IMR-90 (cell line): ENCODE results near the gene TNFRSF11A. TPM values are rescaled to one million over a fixed set of nuclear protein-coding genes. Genes with fewer than 3 reads are reported as not detected.

Experiments
- ATAC-seq: fragments of 200-7000 bp; cut with Tn5 transposase; 2 replicates; pipeline ENCODE4 v1.9.1; 2020; ENCODE audit warnings: low read depth, mild to moderate bottlenecking, moderate library complexity
- BruUV-seq: library from RNA; stranded (reverse); fragments of 400-500 nt; replicated peaks from 2 replicates; lab custom pipeline; 2021; lab: Mats Ljungman, UMichigan
- CTCF ChIA-PET: fragments of 300-600 bp; formaldehyde crosslinking; extraction: SDS; loops from one replicate; lab custom pipeline; 2021; ENCODE audit warnings: antibody characterized with exemption; lab: Yijun Ruan, JAX
- POLR2A ChIA-PET: fragments of 300-600 bp; sonication (Branson Sonifier 250); formaldehyde crosslinking; loops from one replicate; lab custom pipeline; 2022; ENCODE audit warnings: antibody characterized with exemption; ENCODE audit not compliant: unreplicated experiment; lab: Charles Lee
- DNase-seq: peaks from one replicate; pipeline ENCODE4 v3.0.0; 2013
- H2AFZ ChIP-seq: replicated peaks from 2 replicates; pipeline ENCODE3; 2013; ENCODE audit warnings: low read length, mild to moderate bottlenecking; ENCODE audit not compliant: poor library complexity
- H2AK5ac ChIP-seq: 2 replicates; pipeline ENCODE4 v1.6.1; 2013; ENCODE audit warnings: low read depth, low read length, inconsistent platforms
- H2AK9ac ChIP-seq: replicated peaks from 2 replicates; pipeline ENCODE3; 2013; ENCODE audit warnings: mild to moderate bottlenecking, low read depth, low read length, moderate library complexity; ENCODE audit not compliant: poor library complexity
- H2BK120ac ChIP-seq: 2 replicates; pipeline ENCODE4 v1.6.1; 2013; ENCODE audit warnings: low read depth, low read length, inconsistent platforms
- H2BK15ac ChIP-seq: 3 replicates; pipeline ENCODE4 v1.6.1; 2013; ENCODE audit warnings: low read depth, low read length, inconsistent platforms
- H2BK20ac ChIP-seq: 2 replicates; pipeline ENCODE4 v1.6.1; 2013; ENCODE audit warnings: low read depth, mild to moderate bottlenecking, inconsistent platforms, low read length, moderate library complexity
- H2BK5ac ChIP-seq: 2 replicates; pipeline ENCODE4 v1.6.1; 2013; ENCODE audit warnings: mild to moderate bottlenecking, low read depth, low read length, inconsistent platforms; ENCODE audit not compliant: poor library complexity, severe bottlenecking
- H3K14ac ChIP-seq: replicated peaks from 2 replicates; pipeline ENCODE4 v1.6.1; 2013; ENCODE audit warnings: low read depth, low read length, inconsistent platforms
- H3K18ac ChIP-seq: 2 replicates; pipeline ENCODE4 v1.6.1; 2013; ENCODE audit warnings: low read depth, low read length, control low read depth
- H3K23ac ChIP-seq: 2 replicates; pipeline ENCODE4 v1.6.1; 2013; ENCODE audit warnings: low read depth, low read length, inconsistent platforms
- H3K27ac ChIP-seq: 2 replicates; pipeline ENCODE4 v1.5.1; 2013; ENCODE audit warnings: mild to moderate bottlenecking, control low read depth, low read length; ENCODE audit not compliant: insufficient read depth
- H3K27me3 ChIP-seq: 2 replicates; pipeline ENCODE4 v1.6.1; 2013; ENCODE audit warnings: low read length; ENCODE audit not compliant: control insufficient read depth, insufficient read depth
- H3K36me3 ChIP-seq: 2 replicates; pipeline ENCODE4 v1.6.1; 2013; ENCODE audit warnings: low read length, mixed read lengths; ENCODE audit not compliant: control insufficient read depth, insufficient read depth
- H3K4ac ChIP-seq: 2 replicates; pipeline ENCODE4 v1.6.1; 2013; ENCODE audit warnings: low read depth, low read length, inconsistent platforms
- H3K4me1 ChIP-seq: 2 replicates; pipeline ENCODE4 v1.6.1; 2013; ENCODE audit warnings: low read length, mixed read lengths; ENCODE audit not compliant: control insufficient read depth, insufficient read depth
- H3K4me2 ChIP-seq: 2 replicates; pipeline ENCODE4 v1.6.1; 2013; ENCODE audit warnings: low read depth, mild to moderate bottlenecking, control low read depth, low read length, moderate library complexity
- H3K4me3 ChIP-seq: 2 replicates; pipeline ENCODE4 v1.5.1; 2013; ENCODE audit warnings: low read depth, mild to moderate bottlenecking, control low read depth, low read length, moderate library complexity; ENCODE audit not compliant: insufficient read depth
- H3K56ac ChIP-seq: 2 replicates; pipeline ENCODE4 v1.6.1; 2013; ENCODE audit warnings: low read length, inconsistent platforms; ENCODE audit not compliant: insufficient read depth; ENCODE audit errors: extremely low read depth
- H3K79me1 ChIP-seq, 2 experiments: 2 replicates each; pipeline ENCODE4 v1.6.1; 2013; ENCODE audit warnings: low read length in 2 of 2, inconsistent platforms in 1 of 2, low read depth in 1 of 2
- H3K9ac ChIP-seq: 2 replicates; pipeline ENCODE4 v1.6.1; 2013; ENCODE audit warnings: low read depth, low read length, control low read depth
- H3K9me1 ChIP-seq: 2 replicates; pipeline ENCODE4 v1.6.1; 2013; ENCODE audit warnings: low read length, inconsistent platforms; ENCODE audit not compliant: insufficient read depth
- H3K9me3 ChIP-seq: 2 replicates; pipeline ENCODE4 v1.6.1; 2013; ENCODE audit warnings: low read length; ENCODE audit not compliant: control insufficient read depth, insufficient read depth
- H4K20me1 ChIP-seq: 2 replicates; pipeline ENCODE4 v1.6.1; 2013; ENCODE audit warnings: low read length, inconsistent platforms; ENCODE audit not compliant: insufficient read depth
- H4K5ac ChIP-seq: 2 replicates; pipeline ENCODE4 v1.6.1; 2013; ENCODE audit warnings: mild to moderate bottlenecking, low read depth, low read length, control low read depth
- H4K8ac ChIP-seq, 2 experiments: 2 replicates each; pipeline ENCODE4 v1.6.1; 2013; ENCODE audit warnings: low read depth in 2 of 2, low read length in 2 of 2, control low read depth in 1 of 2, inconsistent platforms in 1 of 2
- H4K91ac ChIP-seq: 2 replicates; pipeline ENCODE4 v1.6.1; 2013; ENCODE audit warnings: low read depth, low read length, inconsistent platforms; ENCODE audit not compliant: insufficient read depth
- BHLHE40 ChIP-seq: fragments of 150-350 bp; IDR thresholded peaks from 2 replicates; pipeline ENCODE4 v1.6.1; 2016; ENCODE audit warnings: mild to moderate bottlenecking, low read depth, low read length
- CEBPB ChIP-seq: IDR thresholded peaks from 2 replicates; pipeline ENCODE4 v1.6.1; 2012; ENCODE audit warnings: low read depth, low read length, improper control_type of control experiment
- CHD1 ChIP-seq: IDR thresholded peaks from 2 replicates; pipeline ENCODE4 v1.6.1; 2012; ENCODE audit warnings: low read depth, low read length, improper control_type of control experiment
- FOS ChIP-seq: fragments of 150-350 bp; IDR thresholded peaks from 2 replicates; pipeline ENCODE4 v1.6.1; 2016; ENCODE audit warnings: low read depth, low read length
- MAFK ChIP-seq: IDR thresholded peaks from 2 replicates; pipeline ENCODE4 v1.6.1; 2012; ENCODE audit warnings: low read depth, low read length, improper control_type of control experiment
- MAZ ChIP-seq: IDR thresholded peaks from 2 replicates; pipeline ENCODE4 v1.6.1; 2012; ENCODE audit warnings: low read depth, mild to moderate bottlenecking, low read length, improper control_type of control experiment, moderate library complexity, borderline replicate concordance
- MXI1 ChIP-seq: IDR thresholded peaks from 2 replicates; pipeline ENCODE4 v1.6.1; 2012; ENCODE audit warnings: low read depth, mild to moderate bottlenecking, low read length, moderate library complexity, borderline replicate concordance
- NFE2L2 ChIP-seq: fragments of 150-350 bp; IDR thresholded peaks from 2 replicates; pipeline ENCODE4 v1.6.1; 2016; ENCODE audit warnings: low read depth, mild to moderate bottlenecking, low read length
- POLR2A ChIP-seq: IDR thresholded peaks from 2 replicates; pipeline ENCODE4 v1.6.1; 2012; ENCODE audit warnings: mild to moderate bottlenecking, low read depth, low read length
- RAD21 ChIP-seq: IDR thresholded peaks from 2 replicates; pipeline ENCODE4 v1.6.1; 2012; ENCODE audit warnings: low read length, improper control_type of control experiment
- RCOR1 ChIP-seq: IDR thresholded peaks from 2 replicates; pipeline ENCODE4 v1.6.1; 2012; ENCODE audit warnings: mild to moderate bottlenecking, low read length, improper control_type of control experiment; ENCODE audit not compliant: insufficient replicate concordance
- RFX5 ChIP-seq: IDR thresholded peaks from 2 replicates; pipeline ENCODE4 v1.8.0; 2012; ENCODE audit warnings: low read depth, mild to moderate bottlenecking, low read length, moderate library complexity
- SMC3 ChIP-seq: fragments of 150-350 bp; IDR thresholded peaks from 2 replicates; pipeline ENCODE4 v1.6.1; 2016; ENCODE audit warnings: low read depth, mild to moderate bottlenecking, antibody characterized with exemption, low read length, moderate library complexity
- WGBS, 2 experiments: methylation state at CpG; one replicate each; pipeline versions ENCODE4 v1.1.5 to v1.1.7; 2013; ENCODE audit warnings: missing lambda C conversion rate in 2 of 2; ENCODE audit not compliant: insufficient read length in 1 of 2; ENCODE audit errors: extremely low coverage in 2 of 2; 5-methylcytosine and 5-hydroxymethylcytosine counted together
- dilution Hi-C: fragments of 300-500 bp; cut with HindIII; formaldehyde crosslinking; loops from one replicate; pipeline ENCODE4 v1.14.3; 2018; ENCODE audit warnings: low sequenced_read_pairs; ENCODE audit not compliant: unreplicated experiment
- in situ Hi-C: fragments of 300-500 bp; cut with MboI; formaldehyde crosslinking; loops from 3 replicates; pipeline ENCODE4 v1.14.3; 2019; ENCODE audit warnings: low sequenced_read_pairs, inconsistent platforms, mixed read lengths
- intact Hi-C: fragments of 100-400 bp; cut with micrococcal nuclease; formaldehyde crosslinking; loops from 2 replicates; pipeline ENCODE4 v1.10.0; 2022
- polyA plus RNA-seq, 3 experiments: library from polyadenylated mRNA; depleted of rRNA; stranded (reverse); fragments of >200 nt; gene quantifications; 2 replicates each; pipeline ENCODE4 v1.2.3, GENCODE V29; 2012; ENCODE audit warnings: low replicate concordance in 1 of 3
- total RNA-seq: library from RNA; depleted of rRNA; stranded (reverse); fragments of >200 nt; gene quantifications from 2 replicates; pipeline ENCODE4 v1.2.3, GENCODE V29; 2012
- TF ChIP-seq, protein P1 (sequence below): fragments of 150-350 bp; IDR thresholded peaks from 2 replicates; pipeline ENCODE4 v1.6.1; 2017; ENCODE audit warnings: mild to moderate bottlenecking, antibody characterized with exemption, low read length, low read depth
- TF ChIP-seq, protein P2 (sequence below): conservative IDR thresholded peaks from 2 replicates; pipeline ENCODE4 v1.5.1; 2012; ENCODE audit warnings: mild to moderate bottlenecking, low read depth, low read length, improper control_type of control experiment
- TF ChIP-seq, protein P3 (sequence below): fragments of 150-350 bp; IDR thresholded peaks from 2 replicates; pipeline ENCODE4 v1.6.1; 2016; ENCODE audit warnings: low read depth, mild to moderate bottlenecking, low read length, moderate library complexity, borderline replicate concordance

Gene TNFRSF11A
- total and polyA plus RNA-seq, 2 of the 4 experiments (the other 2 are of a cell fraction) = under 0.01 TPM; not detected in 1

DNA sequence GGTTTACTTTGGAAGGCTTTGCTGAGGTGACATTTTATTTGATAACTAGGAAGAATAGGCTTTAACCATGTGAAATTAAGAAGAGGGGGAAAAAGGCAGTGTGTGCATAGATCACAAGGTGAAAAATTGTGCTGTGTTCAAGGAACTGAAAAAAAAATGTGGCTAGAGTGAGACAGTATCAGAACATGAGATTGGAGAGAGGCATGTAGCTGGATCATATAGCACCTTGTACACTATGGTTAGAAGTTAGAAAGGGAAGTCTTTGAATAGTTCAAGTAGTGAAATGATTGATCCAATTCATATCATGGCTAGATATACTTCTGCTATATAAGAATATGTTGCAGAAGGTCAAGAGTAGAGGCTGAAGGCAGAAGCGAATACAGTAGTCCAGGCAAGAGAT, 12.3 kb upstream of the TNFRSF11A start:
- no peak overlapping the region for H3K56ac ChIP-seq
- 100% methylated on average over 1 of the region's 1 CpG; no CpG with 5 or more reads in 1 of the 2 experiments for WGBS, 2 experiments
- ChIA-PET POLR2A (no interaction called here), CTCF (no interaction called here)
- no peak overlapping the region for H4K5ac ChIP-seq
- in situ Hi-C loops = loop anchor here (10.0 kb wide), 1 partner anchor 62 kb away; no protein-coding TSS in a partner anchor
- DNase-seq = no peak
- no peak overlapping the region for H2AK9ac ChIP-seq
- H3K27me3 ChIP-seq = no peaks in the 10 kb centered on the region
- no peak overlapping the region for H2BK15ac ChIP-seq
- H3K9me3 ChIP-seq = no peaks in the 10 kb centered on the region
- dilution Hi-C loops = no loop called here
- no peak overlapping the region for H3K4me2 ChIP-seq
- no peak overlapping the region for H3K4me3 ChIP-seq
- intact Hi-C loops = no loop called here
- H3K36me3 ChIP-seq = peaks cover 6% of the 10 kb centered on the region
- no peak overlapping the region for H3K14ac ChIP-seq
- H3K4ac ChIP-seq = no peak overlapping the region
- no peaks in the 10 kb centered on the region for H4K20me1 ChIP-seq
- no peak overlapping the region for H2BK5ac ChIP-seq
- H2BK20ac ChIP-seq = no peak overlapping the region
- H2AK5ac ChIP-seq = no peak overlapping the region
- H3K18ac ChIP-seq = no peak overlapping the region
- TF ChIP-seq CHD1 (no peak), NFE2L2 (no peak), FOS (no peak), MAZ (no peak), POLR2A (no peak), RCOR1 (no peak), BHLHE40 (no peak), MXI1 (no peak), RAD21 (no peak), CEBPB (no peak), SMC3 (no peak), RFX5 (no peak), MAFK (no peak)
- TF ChIP-seq, protein P1, sequence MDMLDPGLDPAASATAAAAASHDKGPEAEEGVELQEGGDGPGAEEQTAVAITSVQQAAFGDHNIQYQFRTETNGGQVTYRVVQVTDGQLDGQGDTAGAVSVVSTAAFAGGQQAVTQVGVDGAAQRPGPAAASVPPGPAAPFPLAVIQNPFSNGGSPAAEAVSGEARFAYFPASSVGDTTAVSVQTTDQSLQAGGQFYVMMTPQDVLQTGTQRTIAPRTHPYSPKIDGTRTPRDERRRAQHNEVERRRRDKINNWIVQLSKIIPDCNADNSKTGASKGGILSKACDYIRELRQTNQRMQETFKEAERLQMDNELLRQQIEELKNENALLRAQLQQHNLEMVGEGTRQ = no peak
- TF ChIP-seq, protein P2, sequence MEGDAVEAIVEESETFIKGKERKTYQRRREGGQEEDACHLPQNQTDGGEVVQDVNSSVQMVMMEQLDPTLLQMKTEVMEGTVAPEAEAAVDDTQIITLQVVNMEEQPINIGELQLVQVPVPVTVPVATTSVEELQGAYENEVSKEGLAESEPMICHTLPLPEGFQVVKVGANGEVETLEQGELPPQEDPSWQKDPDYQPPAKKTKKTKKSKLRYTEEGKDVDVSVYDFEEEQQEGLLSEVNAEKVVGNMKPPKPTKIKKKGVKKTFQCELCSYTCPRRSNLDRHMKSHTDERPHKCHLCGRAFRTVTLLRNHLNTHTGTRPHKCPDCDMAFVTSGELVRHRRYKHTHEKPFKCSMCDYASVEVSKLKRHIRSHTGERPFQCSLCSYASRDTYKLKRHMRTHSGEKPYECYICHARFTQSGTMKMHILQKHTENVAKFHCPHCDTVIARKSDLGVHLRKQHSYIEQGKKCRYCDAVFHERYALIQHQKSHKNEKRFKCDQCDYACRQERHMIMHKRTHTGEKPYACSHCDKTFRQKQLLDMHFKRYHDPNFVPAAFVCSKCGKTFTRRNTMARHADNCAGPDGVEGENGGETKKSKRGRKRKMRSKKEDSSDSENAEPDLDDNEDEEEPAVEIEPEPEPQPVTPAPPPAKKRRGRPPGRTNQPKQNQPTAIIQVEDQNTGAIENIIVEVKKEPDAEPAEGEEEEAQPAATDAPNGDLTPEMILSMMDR = no peak
- TF ChIP-seq, protein P3, sequence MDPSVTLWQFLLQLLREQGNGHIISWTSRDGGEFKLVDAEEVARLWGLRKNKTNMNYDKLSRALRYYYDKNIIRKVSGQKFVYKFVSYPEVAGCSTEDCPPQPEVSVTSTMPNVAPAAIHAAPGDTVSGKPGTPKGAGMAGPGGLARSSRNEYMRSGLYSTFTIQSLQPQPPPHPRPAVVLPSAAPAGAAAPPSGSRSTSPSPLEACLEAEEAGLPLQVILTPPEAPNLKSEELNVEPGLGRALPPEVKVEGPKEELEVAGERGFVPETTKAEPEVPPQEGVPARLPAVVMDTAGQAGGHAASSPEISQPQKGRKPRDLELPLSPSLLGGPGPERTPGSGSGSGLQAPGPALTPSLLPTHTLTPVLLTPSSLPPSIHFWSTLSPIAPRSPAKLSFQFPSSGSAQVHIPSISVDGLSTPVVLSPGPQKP = no peak
- no peaks in the 10 kb centered on the region for H3K9me1 ChIP-seq
- no peak overlapping the region for H3K9ac ChIP-seq
- no peaks in the 10 kb centered on the region for H3K79me1 ChIP-seq
- no peak overlapping the region for H3K27ac ChIP-seq
- no TSS peak for BruUV-seq
- no peak overlapping the region for H2BK120ac ChIP-seq
- no peak overlapping the region for H3K23ac ChIP-seq
- H2AFZ ChIP-seq = no peak overlapping the region
- H3K4me1 ChIP-seq = no peaks in the 10 kb centered on the region
- no peak overlapping the region for H4K8ac ChIP-seq
- ATAC-seq = no peak
- no peak overlapping the region for H4K91ac ChIP-seq
